ENCODE measurements around the gene TPSD1. TPM values are rescaled to one million over a fixed set of nuclear protein-coding genes. Genes with fewer than 3 reads are reported as not detected.

TPSD1 gene
- polyA plus RNA-seq, 1 donor (not counting 4 experiments of a cell fraction or from before 2014, with no cell fraction given) = not detected

DNA sequence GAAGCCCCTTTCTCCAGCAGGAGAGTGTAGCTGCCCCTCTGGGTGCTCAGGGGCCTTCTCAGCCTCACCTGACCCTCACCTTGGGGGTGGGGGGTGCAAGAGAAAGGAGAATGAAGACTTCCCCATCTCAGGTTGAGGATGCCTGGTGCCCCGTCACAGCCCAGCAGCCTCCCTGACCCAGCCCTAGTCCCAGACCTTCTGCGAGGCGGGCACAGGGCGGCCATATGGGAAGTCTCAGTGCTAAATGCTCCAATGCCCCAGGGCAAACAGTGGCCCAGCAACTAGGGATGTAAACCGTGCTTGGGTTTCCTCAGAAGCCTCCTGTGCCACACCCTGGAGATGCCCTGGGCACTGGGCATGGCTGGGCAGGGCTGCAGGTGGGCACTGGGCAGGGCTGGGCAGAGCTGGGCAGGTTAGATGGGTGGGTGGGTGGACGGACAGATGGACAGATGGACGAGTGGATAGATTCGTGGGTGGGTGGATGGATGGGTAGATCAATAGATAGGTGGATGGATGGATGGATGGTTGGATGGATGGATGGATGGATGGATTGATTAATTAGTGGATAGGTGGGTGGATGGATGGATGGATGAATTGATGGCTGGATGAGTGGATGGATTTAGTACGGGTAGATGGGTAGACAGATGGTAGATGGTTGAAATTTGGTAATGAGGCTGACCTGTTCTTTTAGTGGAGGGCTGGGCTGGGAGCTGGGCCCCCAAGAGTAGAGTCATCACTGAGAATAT is 16.8 kb downstream of the TPSD1 start:
- H3K4me3 ChIP-seq (ENCODE audit: control insufficient read depth in 2 of 3, extremely low read depth in 1 of 3, insufficient read depth in 2 of 3, low read depth in 1 of 3, low read length in 3 of 3) = no peak overlapping the region
- peaks cover 4% of the 10 kb centered on the region for H3K27me3 ChIP-seq (ENCODE audit: control insufficient read depth, extremely low read depth, insufficient read depth, low read length)
- dilution Hi-C loops (cut with MboI; ENCODE audit: extremely low pct_ligation_motif_present, low sequenced_read_pairs) = no loop called here
- H3K9me1 ChIP-seq (ENCODE audit: control insufficient read depth, extremely low read depth, insufficient read depth, low read length) = no peaks in the 10 kb centered on the region
- H3K79me2 ChIP-seq (ENCODE audit: control insufficient read depth, insufficient read depth, low read length) = no peaks in the 10 kb centered on the region
- H3K4me2 ChIP-seq (ENCODE audit: control insufficient read depth, extremely low read depth, insufficient read depth, low read depth, low read length) = no peak overlapping the region
- no peak overlapping the region for H3K9ac ChIP-seq (ENCODE audit: control insufficient read depth, extremely low read depth, insufficient read depth, low read length)
- FAIRE-seq = no peak
- no peaks in the 10 kb centered on the region for H3K9me3 ChIP-seq (ENCODE audit: control insufficient read depth, low read depth, low read length)
- no peaks in the 10 kb centered on the region for H3K36me3 ChIP-seq (ENCODE audit: control insufficient read depth in 2 of 2, extremely low read depth in 1 of 2, insufficient read depth in 2 of 2, low read length in 2 of 2)
- H3K4me1 ChIP-seq (ENCODE audit: control insufficient read depth, extremely low read depth, insufficient read depth, low read length) = no peaks in the 10 kb centered on the region
- no peaks in the 10 kb centered on the region for H4K20me1 ChIP-seq (ENCODE audit: control insufficient read depth, extremely low read depth, insufficient read depth, low read length)
- DNase-seq (ENCODE audit: low read depth, low spot score) = no peak
- H3K27ac ChIP-seq (ENCODE audit: control insufficient read depth, insufficient read depth, low read length) = no peak overlapping the region
- no peak for TF ChIP-seq EZH2 (IDR thresholded peaks at IDR 0.05; ENCODE audit: low read length)
- TF ChIP-seq, protein P1, sequence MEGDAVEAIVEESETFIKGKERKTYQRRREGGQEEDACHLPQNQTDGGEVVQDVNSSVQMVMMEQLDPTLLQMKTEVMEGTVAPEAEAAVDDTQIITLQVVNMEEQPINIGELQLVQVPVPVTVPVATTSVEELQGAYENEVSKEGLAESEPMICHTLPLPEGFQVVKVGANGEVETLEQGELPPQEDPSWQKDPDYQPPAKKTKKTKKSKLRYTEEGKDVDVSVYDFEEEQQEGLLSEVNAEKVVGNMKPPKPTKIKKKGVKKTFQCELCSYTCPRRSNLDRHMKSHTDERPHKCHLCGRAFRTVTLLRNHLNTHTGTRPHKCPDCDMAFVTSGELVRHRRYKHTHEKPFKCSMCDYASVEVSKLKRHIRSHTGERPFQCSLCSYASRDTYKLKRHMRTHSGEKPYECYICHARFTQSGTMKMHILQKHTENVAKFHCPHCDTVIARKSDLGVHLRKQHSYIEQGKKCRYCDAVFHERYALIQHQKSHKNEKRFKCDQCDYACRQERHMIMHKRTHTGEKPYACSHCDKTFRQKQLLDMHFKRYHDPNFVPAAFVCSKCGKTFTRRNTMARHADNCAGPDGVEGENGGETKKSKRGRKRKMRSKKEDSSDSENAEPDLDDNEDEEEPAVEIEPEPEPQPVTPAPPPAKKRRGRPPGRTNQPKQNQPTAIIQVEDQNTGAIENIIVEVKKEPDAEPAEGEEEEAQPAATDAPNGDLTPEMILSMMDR (optimal IDR thresholded peaks at IDR 0.05 in 1 of 3, IDR thresholded peaks at IDR 0.05 in 1 of 3, conservative IDR thresholded peaks at IDR 0.05 in 1 of 3; ENCODE audit: extremely low read depth in 1 of 3, insufficient read depth in 2 of 3, low read length in 3 of 3) = no peak
- no peak overlapping the region for H2AFZ ChIP-seq (ENCODE audit: control insufficient read depth, low read length)

DNA sequence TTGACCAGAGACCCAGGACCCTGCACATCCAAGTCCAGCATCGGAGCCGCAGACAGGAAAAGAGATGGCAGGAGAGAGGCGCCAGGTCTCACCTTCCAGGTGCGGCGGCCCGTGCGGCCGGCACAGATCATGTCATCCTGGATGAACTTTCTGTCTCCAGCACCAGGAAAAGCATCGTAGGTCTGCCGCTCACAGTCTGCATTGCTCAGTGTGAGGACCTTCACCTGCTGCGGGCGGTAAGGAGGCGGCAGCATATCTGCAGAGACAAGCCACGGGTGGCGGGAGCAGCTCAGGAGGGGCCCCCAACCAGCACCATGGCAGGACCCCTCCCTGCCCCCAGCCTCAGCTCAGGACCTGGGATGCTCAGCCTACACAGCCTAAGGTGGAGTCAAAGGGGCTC is 17.9 kb downstream of the TPSD1 start:
- DNase-seq (ENCODE audit: low read depth, low spot score) (no peak), FAIRE-seq (no peak)
- Histone ChIP-seq H3K79me2 (ENCODE audit: control insufficient read depth, insufficient read depth, low read length) (no peaks in the 10 kb centered on the region), H3K9me1 (ENCODE audit: control insufficient read depth, extremely low read depth, insufficient read depth, low read length) (no peaks in the 10 kb centered on the region), H3K4me2 (ENCODE audit: control insufficient read depth, extremely low read depth, insufficient read depth, low read depth, low read length) (no peak overlapping the region), H3K36me3 (ENCODE audit: control insufficient read depth in 2 of 2, extremely low read depth in 1 of 2, insufficient read depth in 2 of 2, low read length in 2 of 2) (no peaks in the 10 kb centered on the region), H3K4me3 (ENCODE audit: control insufficient read depth in 2 of 3, extremely low read depth in 1 of 3, insufficient read depth in 2 of 3, low read depth in 1 of 3, low read length in 3 of 3) (no peak overlapping the region), H3K27me3 (ENCODE audit: control insufficient read depth, extremely low read depth, insufficient read depth, low read length) (peaks cover 4% of the 10 kb centered on the region), H3K4me1 (ENCODE audit: control insufficient read depth, extremely low read depth, insufficient read depth, low read length) (no peaks in the 10 kb centered on the region), H2AFZ (ENCODE audit: control insufficient read depth, low read length) (no peak overlapping the region), H3K9me3 (ENCODE audit: control insufficient read depth, low read depth, low read length) (no peaks in the 10 kb centered on the region), H3K9ac (ENCODE audit: control insufficient read depth, extremely low read depth, insufficient read depth, low read length) (no peak overlapping the region), H3K27ac (ENCODE audit: control insufficient read depth, insufficient read depth, low read length) (no peak overlapping the region), H4K20me1 (ENCODE audit: control insufficient read depth, extremely low read depth, insufficient read depth, low read length) (no peaks in the 10 kb centered on the region)
- no peak for TF ChIP-seq EZH2 (IDR thresholded peaks at IDR 0.05; ENCODE audit: low read length)
- TF ChIP-seq, protein P1 (optimal IDR thresholded peaks at IDR 0.05 in 1 of 3, IDR thresholded peaks at IDR 0.05 in 1 of 3, conservative IDR thresholded peaks at IDR 0.05 in 1 of 3; ENCODE audit: extremely low read depth in 1 of 3, insufficient read depth in 2 of 3, low read length in 3 of 3) = no peak
- dilution Hi-C loops (cut with MboI; ENCODE audit: extremely low pct_ligation_motif_present, low sequenced_read_pairs) = no loop called here
